Measurements from ENCODE around the gene PTF1A.

The PTF1A gene, protein sequence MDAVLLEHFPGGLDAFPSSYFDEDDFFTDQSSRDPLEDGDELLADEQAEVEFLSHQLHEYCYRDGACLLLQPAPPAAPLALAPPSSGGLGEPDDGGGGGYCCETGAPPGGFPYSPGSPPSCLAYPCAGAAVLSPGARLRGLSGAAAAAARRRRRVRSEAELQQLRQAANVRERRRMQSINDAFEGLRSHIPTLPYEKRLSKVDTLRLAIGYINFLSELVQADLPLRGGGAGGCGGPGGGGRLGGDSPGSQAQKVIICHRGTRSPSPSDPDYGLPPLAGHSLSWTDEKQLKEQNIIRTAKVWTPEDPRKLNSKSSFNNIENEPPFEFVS

DNA sequence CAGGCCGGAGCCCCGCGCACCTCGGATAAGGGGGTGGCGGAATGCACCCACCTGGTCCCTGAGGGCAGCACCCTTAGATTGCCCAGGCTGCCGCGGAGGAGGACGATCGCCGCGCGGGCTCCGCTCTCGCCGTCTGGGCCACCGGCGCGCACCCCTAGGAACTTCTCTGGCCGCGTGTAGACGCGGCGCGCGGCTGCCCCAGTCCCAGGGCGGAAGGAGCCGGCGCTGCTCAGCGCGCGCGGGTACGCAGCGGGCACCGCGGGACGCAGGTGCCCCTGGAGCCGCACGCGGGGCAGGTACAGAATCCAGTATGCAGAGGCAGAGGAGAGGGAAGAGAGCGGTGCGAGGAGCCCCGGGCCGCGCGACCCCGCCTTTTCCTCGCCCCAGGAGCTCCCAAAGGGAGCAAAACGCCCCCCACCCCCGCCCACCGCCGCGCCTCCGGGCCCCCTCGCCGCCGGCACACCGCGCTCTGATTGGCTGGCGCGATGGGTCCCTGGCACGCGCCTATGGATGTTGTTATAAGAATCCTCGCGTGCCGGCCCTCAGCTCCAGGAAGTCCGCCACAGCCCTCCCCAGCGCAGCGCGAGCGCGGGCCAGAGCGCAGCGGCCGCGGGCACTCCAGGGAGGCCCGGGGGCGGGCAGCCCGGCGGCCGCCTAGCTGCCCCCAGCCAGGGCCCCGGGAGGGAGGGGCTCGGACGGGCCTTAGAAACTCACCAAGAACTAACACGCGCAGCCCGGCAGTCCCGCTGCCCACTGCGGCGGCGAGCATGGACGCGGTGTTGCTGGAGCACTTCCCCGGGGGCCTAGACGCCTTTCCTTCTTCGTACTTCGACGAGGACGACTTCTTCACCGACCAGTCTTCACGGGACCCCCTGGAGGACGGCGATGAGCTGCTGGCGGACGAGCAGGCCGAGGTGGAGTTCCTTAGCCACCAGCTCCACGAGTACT is at the start of gene PTF1A:
Gene PTF1A (plus strand): TSS at position 549 of the 948 bp plus-strand sequence. CDS start 219 bp downstream, at position 768.
- TF ChIP-seq GATA3 (IDR thresholded peaks at IDR 0.05; ENCODE audit: low read depth, low read length) (no peak), GATA2 (IDR thresholded peaks at IDR 0.05; ENCODE audit: low read depth, low read length) (no peak)

DNA sequence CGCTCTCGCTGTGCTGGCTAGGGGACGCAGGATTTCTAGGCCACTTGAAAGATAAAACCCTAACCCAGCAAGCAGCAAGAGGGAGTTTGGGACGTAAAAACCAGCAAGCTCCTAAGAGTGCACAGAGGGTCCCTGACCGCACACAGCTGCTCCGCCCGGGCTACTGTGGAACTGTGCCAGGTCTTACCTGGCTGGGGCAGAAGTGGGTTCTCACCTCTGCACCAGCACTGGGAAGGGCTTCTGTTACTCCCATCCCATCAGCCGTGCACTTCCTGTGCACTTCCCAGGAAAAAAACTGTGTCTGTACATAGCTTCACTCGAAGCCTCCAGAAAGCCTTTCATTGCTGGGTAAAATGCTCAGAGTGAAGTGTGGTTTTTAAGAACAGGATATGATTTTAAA is 45.9 kb upstream of the PTF1A start:
- TF ChIP-seq GATA2 (IDR thresholded peaks at IDR 0.05; ENCODE audit: low read depth, low read length) (no peak), GATA3 (IDR thresholded peaks at IDR 0.05; ENCODE audit: low read depth, low read length) (no peak)

DNA sequence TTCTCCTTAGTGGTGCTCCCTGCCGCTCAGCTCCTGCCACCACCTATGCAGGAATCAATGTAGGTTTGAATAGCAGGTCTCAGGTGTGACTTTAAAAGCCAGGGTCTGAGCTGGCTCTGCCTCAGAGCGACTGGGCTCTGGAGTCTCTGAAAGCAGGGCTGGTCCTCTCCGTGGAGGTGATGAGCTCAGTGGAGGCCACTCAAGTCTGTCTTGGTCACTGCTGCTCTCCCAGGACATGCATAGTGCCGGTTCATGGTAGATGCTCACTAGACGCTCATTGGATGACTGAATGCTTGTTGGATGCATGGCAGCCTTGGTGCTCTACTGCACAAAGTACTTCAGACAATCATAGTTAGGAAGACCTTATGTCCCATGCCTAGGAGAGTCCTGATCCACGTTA is 45.1 kb upstream of the PTF1A start:
- TF ChIP-seq GATA3 (IDR thresholded peaks at IDR 0.05; ENCODE audit: low read depth, low read length): no peak
- no peak for TF ChIP-seq GATA2 (IDR thresholded peaks at IDR 0.05; ENCODE audit: low read depth, low read length)

DNA sequence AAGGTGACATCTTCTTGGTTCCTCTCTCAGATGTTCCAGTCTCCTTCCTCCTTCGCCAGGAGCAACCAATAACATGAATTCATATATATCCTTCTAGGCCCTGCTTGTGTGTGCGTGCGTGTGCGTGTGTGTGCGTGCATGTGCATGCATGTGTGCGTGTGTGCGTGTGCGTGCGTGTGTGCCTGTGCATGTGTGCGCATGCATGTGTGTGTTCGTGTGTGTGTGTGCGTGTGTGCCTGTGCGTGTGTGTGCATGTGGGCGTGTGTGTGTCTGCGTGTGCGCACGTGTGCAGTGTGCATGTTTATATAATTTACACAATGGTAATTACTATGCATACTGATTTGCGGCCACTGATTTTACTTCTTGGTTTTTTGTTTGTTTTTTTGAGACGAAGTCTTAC is 43.9 kb upstream of the PTF1A start:
- TF ChIP-seq GATA2 (IDR thresholded peaks at IDR 0.05; ENCODE audit: low read depth, low read length) (no peak), GATA3 (IDR thresholded peaks at IDR 0.05; ENCODE audit: low read depth, low read length) (no peak)

DNA sequence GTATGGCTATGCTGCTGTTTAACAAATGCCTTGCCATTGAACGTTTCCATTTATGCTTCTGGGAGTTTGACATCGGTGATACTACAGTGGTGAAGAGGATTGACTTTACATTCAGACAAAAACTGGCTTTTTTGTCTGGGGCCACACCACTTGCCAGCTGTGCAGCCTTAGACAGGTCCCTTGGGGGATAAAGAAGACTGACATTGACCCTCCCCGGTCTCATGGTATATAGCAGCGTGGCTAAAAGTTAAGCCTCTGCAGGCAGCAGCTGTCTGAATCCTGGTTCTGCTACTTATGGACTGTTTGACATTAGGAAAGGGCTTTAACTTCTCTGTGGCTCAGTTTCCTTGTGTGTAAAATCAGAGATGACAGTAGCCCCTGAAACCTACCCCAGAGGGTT is 42.0 kb upstream of the PTF1A start:
- TF ChIP-seq GATA3 (IDR thresholded peaks at IDR 0.05; ENCODE audit: low read depth, low read length): no peak
- TF ChIP-seq GATA2 (IDR thresholded peaks at IDR 0.05; ENCODE audit: low read depth, low read length): no peak

DNA sequence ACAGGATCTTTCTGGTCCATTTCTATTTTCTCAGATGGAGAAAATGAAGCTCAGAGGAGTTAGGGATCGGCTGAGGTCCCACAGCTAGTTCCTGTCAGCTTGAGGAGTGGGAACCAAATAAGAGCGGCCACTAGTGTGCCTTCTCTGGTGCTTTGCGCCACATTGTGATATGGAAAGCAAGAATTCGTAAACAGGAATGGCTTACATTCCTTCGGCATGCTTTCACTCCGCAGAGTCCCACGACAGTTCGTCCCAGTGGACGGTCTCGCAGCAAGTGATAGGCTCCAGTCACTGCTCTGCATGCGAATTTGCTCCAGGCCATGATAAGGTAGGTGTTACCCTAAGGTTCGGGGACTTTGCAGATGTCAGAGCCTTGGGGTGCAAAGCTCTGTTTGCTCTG is 41.5 kb upstream of the PTF1A start:
- TF ChIP-seq GATA3 (IDR thresholded peaks at IDR 0.05; ENCODE audit: low read depth, low read length) (no peak), GATA2 (IDR thresholded peaks at IDR 0.05; ENCODE audit: low read depth, low read length) (no peak)

DNA sequence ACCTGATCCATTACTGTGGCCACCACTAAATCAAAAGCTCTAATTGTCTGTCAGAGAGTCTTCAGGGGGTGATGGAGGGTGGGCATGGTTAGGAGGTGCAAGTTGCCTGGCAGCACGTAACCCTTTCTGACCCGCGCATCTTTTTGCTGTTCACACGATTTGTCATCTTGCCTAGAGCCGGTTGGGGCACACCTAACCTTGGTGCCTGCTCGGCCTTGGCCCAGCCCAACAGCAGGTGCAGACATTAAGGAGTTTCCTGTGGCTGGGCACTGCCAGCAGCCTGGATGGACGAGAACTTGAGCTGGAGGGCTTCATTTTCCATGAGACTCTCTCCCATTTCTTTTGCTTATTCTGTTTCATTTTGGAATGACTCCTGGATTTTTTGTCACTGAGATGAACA is 41.0 kb upstream of the PTF1A start:
- no peak for TF ChIP-seq GATA3 (IDR thresholded peaks at IDR 0.05; ENCODE audit: low read depth, low read length)
- TF ChIP-seq GATA2 (IDR thresholded peaks at IDR 0.05; ENCODE audit: low read depth, low read length): no peak

DNA sequence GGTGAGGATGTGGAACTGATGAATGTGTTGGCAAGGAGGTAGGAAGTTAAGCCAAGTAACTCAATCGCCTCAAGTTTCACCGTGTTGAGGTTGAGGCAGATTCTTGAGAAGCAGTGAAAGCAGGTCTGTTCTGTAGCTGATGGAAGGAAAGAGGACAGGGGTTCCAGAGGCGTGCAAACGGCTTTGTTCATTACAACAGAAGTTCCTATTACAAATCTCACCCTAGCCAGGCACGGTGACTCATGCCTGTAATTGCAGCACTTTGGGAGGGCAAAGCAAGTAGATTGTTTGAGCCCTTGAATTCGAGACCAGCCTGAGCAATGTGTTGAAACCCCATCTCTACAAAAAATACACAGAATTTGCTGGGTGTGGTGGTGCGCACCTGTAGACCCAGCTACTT is 36.9 kb upstream of the PTF1A start:
- no peak for TF ChIP-seq GATA3 (IDR thresholded peaks at IDR 0.05; ENCODE audit: low read depth, low read length)
- no peak for TF ChIP-seq GATA2 (IDR thresholded peaks at IDR 0.05; ENCODE audit: low read depth, low read length)

DNA sequence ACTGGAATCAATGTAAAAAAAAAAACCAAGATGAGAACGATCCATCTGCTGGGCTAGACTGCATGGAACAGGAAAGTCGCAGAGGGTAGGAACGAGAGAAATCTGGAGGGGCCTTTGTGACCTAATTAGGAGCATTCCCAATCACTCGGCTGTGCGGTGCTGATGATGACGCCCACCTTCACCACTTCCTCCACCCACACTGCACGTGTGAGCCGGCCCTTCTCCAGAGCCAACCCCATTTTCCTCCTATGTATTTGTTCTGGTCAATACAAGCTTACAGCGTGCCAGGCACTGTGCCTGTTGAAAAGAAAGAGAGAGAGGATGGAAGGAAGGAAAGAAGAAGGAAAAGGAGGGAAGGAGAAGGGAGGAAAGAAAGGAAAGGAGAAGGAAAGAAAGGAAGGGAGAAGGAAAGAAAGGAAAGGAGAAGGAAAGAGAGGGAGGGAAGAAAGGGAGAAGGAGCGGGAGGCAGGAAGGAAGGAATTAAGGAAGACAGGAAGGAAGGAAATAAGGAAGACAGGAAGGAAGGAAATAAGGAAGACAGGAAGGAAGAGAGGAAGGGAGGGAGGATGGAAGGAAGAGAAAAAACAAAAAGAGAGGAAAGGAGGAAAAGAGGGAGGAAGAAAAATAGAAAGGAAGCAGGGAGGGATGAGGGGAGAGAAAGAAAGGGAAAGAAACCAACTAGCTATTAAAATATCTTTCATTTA is 35.5 kb upstream of the PTF1A start:
- no peak for TF ChIP-seq GATA2 (IDR thresholded peaks at IDR 0.05; ENCODE audit: low read depth, low read length)
- no peak for TF ChIP-seq GATA3 (IDR thresholded peaks at IDR 0.05; ENCODE audit: low read depth, low read length)

DNA sequence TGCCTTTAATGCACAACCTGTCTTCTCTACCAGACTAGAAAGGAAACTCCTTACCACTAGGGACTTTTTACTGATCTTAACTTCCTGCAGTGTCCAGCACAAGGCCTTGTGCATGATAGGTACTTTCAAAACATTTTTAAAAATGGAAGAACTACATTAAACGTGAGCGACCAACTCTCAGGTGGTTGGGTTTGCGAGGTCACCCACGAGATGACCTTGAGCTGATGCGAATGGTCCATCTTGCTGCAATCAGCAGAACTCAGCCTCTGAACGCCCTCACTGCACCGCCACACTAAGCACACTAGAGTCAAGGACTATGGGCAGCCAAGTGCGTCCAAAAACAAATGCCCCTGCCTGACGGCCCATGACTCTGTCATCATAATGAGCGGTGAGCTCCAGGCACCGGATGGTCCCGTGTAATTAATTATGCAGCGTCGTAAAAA is 34.9 kb upstream of the PTF1A start:
- TF ChIP-seq GATA2 (IDR thresholded peaks at IDR 0.05; ENCODE audit: low read depth, low read length): no peak
- no peak for TF ChIP-seq GATA3 (IDR thresholded peaks at IDR 0.05; ENCODE audit: low read depth, low read length)

DNA sequence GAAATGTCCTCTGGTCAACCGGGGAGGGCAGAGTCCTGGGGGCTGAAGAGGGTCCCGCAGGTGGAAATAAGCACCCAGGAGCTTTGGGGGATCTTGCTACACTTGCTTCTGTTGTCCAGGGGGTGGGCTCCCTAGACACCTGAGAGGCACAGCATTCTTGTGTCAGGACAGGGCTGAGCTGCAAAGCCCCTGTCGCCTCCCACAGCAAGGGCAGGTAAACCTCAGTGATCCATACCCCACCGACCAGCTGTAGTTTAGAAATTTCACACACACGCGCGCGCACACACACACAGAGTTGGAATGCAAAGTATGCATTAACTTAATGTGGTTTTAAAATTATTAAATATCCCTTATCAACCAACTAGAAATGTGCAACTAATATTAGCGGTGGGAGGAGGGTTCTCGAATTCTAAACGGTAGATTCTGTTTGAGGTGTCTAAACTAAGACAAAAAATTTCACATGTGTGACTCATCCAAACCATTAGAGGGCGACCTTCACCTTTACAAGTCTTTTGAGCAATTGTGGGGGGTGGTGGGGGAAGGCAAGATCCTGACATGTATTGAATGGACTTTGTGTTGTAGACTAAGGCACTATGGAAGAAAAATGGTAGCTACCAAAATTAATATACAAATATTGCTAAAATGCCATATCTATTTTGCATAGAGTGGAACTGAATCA is 34.3 kb upstream of the PTF1A start:
- TF ChIP-seq GATA3 (IDR thresholded peaks at IDR 0.05; ENCODE audit: low read depth, low read length): no peak
- no peak for TF ChIP-seq GATA2 (IDR thresholded peaks at IDR 0.05; ENCODE audit: low read depth, low read length)

DNA sequence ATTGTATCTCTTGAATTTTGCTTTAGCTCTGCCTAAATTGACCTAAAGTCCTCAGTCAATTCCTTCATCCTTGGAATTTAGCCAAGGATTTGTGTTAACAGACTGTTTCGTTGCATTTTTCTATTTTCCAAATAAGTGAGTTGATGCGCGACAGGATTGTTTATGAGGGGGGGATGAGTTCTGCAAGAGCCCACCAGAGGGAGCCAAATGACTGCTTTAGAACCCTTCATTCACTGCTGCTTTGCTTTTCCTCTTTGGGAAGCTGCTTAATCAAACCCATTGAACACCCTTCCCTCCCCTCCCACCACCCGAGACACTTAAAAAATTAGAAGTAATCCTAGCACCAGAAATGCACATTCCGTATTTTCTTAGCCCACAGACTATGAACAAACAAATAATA is 33.7 kb upstream of the PTF1A start:
- no peak for TF ChIP-seq GATA3 (IDR thresholded peaks at IDR 0.05; ENCODE audit: low read depth, low read length)
- no peak for TF ChIP-seq GATA2 (IDR thresholded peaks at IDR 0.05; ENCODE audit: low read depth, low read length)

DNA sequence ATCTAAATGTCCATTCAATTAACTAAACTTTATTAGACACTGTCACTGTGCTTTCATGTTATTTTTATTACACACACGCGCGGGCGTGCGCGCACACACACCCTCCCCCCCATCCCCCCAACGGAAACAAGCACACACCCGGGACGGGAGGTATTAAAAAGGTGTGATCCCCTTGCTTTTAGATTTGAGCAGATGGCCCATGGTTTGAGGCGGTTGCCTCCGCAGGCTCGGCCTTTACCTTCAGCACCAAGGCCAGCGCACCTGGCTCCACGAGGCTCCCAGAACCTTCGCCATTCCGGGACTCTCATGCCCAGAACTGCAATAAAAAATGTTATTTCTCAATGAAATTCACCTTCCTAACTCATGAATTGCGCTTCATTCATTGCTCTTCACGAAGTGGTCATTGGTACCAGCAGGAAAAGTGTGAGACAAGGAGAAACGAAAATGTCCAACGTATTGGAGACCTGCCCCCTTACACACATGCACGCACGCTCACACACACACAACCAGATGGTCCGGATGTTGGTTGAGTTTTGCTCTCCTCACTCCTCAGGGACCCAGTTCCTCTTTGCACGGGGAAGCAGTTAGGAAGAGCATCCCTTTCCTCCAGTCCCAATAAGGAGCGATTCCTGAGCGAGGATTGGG is 20.8 kb upstream of the PTF1A start:
- TF ChIP-seq GATA2 (IDR thresholded peaks at IDR 0.05; ENCODE audit: low read depth, low read length) (no peak), GATA3 (IDR thresholded peaks at IDR 0.05; ENCODE audit: low read depth, low read length) (no peak)

All from SH-SY5Y (cell line).